ENCODE data around the gene CLEC5A. TPM values are rescaled to one million over a fixed set of nuclear protein-coding genes. Genes with fewer than 3 reads are reported as not detected.

The CLEC5A gene
- total and polyA plus RNA-seq, 2 of the 8 experiments (the other 6 are each of a cell fraction or from before 2014, with no cell fraction given): not detected

DNA sequence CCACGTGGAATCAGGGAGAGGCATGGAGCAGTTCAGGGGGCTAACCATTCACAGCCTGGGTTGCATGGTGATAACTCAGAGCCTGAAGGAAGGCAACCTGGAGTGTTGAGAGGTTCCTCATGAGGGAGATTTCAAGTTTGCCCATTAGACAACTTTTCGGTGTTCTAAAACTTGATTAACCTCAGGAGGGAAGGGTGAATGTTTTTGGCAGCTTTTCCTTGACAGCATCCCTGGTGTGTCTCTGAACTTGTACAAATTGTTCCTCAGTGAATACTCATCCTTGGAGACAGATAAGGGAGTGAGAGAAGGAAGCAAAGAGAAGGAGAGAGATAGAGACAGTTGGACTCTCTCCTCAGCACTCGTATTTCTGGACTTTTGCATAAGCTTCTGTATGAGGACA, 30.7 kb downstream of the CLEC5A start, which contains the start of gene OR9A4:
OR9A4 (plus strand) TSS at position 301 of the 400 bp plus-strand sequence. CDS start 2,477 bp downstream, outside the sequence.
- no peak within 1 kb of the TSS for H2BK15ac ChIP-seq (ENCODE audit: low read length)
- H3K23me2 ChIP-seq (ENCODE audit: low read depth, low read length): no peaks in the 10 kb centered on the region
- H3K9ac ChIP-seq (replicated peaks in 1 of 4; ENCODE audit: extremely low read depth in 1 of 4, low read depth in 3 of 4, low read length in 3 of 4): no peak within 1 kb of the TSS
- H4K8ac ChIP-seq (ENCODE audit: extremely low read depth, insufficient read depth, low read length): no peak within 1 kb of the TSS
- no peak within 1 kb of the TSS for H3K27ac ChIP-seq (ENCODE audit: low read depth, low read length)
- FAIRE-seq: no peak
- no peak within 1 kb of the TSS for H2BK120ac ChIP-seq (replicated peaks; ENCODE audit: low read depth, low read length)
- H3K79me2 ChIP-seq (ENCODE audit: control insufficient read depth in 1 of 2, insufficient read depth in 2 of 2, low read length in 2 of 2): no peaks in the 10 kb centered on the region
- H3K14ac ChIP-seq (ENCODE audit: insufficient read length): no peak within 1 kb of the TSS
- no peak within 1 kb of the TSS for H4K91ac ChIP-seq (replicated peaks; ENCODE audit: insufficient read length, low read length)
- WGBS, 2 experiments (ENCODE audit: extremely low coverage in 1 of 2, insufficient coverage in 1 of 2, insufficient read length in 1 of 2, insufficient replicate concordance in 2 of 2, low coverage in 1 of 2, low lambda C conversion rate in 2 of 2, missing lambda C conversion rate in 1 of 2): 93% methylated on average over 3 of the region's 3 CpGs; no CpG with 5 or more reads in 1 of the 2 experiments
- TF ChIP-seq POLR2A (IDR thresholded peaks at IDR 0.05; ENCODE audit: control extremely low read depth in 1 of 2, low read depth in 2 of 2, low read length in 2 of 2) (no peak), KDM4A (IDR thresholded peaks at IDR 0.05; ENCODE audit: low read depth, low read length, severe bottlenecking) (no peak), RXRA (IDR thresholded peaks at IDR 0.05; ENCODE audit: insufficient read depth, low read depth, low read length) (no peak), POLR2AphosphoS5 (IDR thresholded peaks at IDR 0.05; ENCODE audit: low read depth, low read length) (no peak), YY1 (IDR thresholded peaks at IDR 0.05; ENCODE audit: low read depth, low read length) (no peak), TAF1 (IDR thresholded peaks at IDR 0.05; ENCODE audit: low read depth, low read length) (no peak), GABPA (IDR thresholded peaks at IDR 0.05; ENCODE audit: borderline replicate concordance, insufficient read depth, low read length) (no peak), MAFK (IDR thresholded peaks at IDR 0.05; ENCODE audit: low read depth, low read length) (no peak), SIRT6 (IDR thresholded peaks at IDR 0.05; ENCODE audit: low read length) (no peak), SIX5 (IDR thresholded peaks at IDR 0.05; ENCODE audit: low read depth, low read length) (no peak), ZNF274 (IDR thresholded peaks at IDR 0.05; ENCODE audit: borderline replicate concordance, extremely low read depth, low read length) (no peak), KDM1A (IDR thresholded peaks at IDR 0.05; ENCODE audit: borderline replicate concordance, low read length) (no peak), SP4 (IDR thresholded peaks at IDR 0.05; ENCODE audit: low read length) (no peak)
- H2BK20ac ChIP-seq (ENCODE audit: low read length): no peak within 1 kb of the TSS
- H2BK5ac ChIP-seq (ENCODE audit: low read depth, low read length): no peak within 1 kb of the TSS
- H3K4me2 ChIP-seq (ENCODE audit: insufficient read depth in 1 of 2, low read depth in 2 of 2, low read length in 2 of 2): no peak within 1 kb of the TSS
- no peak within 1 kb of the TSS for H2AK5ac ChIP-seq (ENCODE audit: low read depth, low read length)
- DNase-seq (ENCODE audit: low read depth in 1 of 2, low spot score in 2 of 2): no peak
- POLR2A ChIA-PET (ENCODE audit: partially characterized antibody): no interaction called here
- CTCF ChIA-PET (ENCODE audit: partially characterized antibody): interaction anchor here (2.4 kb wide), 1 partner anchor 58 kb away, joined by 5 read pairs; the partner anchor contains the start of gene TAS2R38
- H4K5ac ChIP-seq (ENCODE audit: insufficient read length, low read depth, low read length): no peak within 1 kb of the TSS
- no peak within 1 kb of the TSS for H3K4ac ChIP-seq (replicated peaks; ENCODE audit: insufficient read length, low read depth, low read length)
- no peaks in the 10 kb centered on the region for H4K20me1 ChIP-seq (replicated peaks in 1 of 2; ENCODE audit: control insufficient read depth in 1 of 2, insufficient read depth in 2 of 2, low read length in 2 of 2)
- no peaks in the 10 kb centered on the region for H3K9me3 ChIP-seq (ENCODE audit: insufficient read depth in 2 of 2, low read depth in 1 of 2, low read length in 1 of 2)
- H3K27me3 ChIP-seq (replicated peaks in 1 of 4; ENCODE audit: control insufficient read depth in 3 of 4, extremely low read depth in 1 of 4, insufficient read depth in 3 of 4, low read length in 3 of 4): no peaks in the 10 kb centered on the region; a peak in 1 of 7 replicates
- no peak within 1 kb of the TSS; the same call in 1 of the 2 replicates for H2BK12ac ChIP-seq (ENCODE audit: low read depth, low read length)
- no peak within 1 kb of the TSS for H3K18ac ChIP-seq (ENCODE audit: extremely low read depth, low read length)
- no peaks in the 10 kb centered on the region for H3K79me1 ChIP-seq (ENCODE audit: low read depth, low read length)
- H3K4me3 ChIP-seq (ENCODE audit: extremely low read depth in 1 of 4, insufficient read depth in 2 of 4, low read depth in 3 of 4, low read length in 4 of 4): no peak within 1 kb of the TSS
- H3K23ac ChIP-seq (ENCODE audit: insufficient read length): no peak within 1 kb of the TSS
- no peak within 1 kb of the TSS for H3K56ac ChIP-seq (replicated peaks; ENCODE audit: insufficient read length, low read depth, low read length)
- no peaks in the 10 kb centered on the region for H3K36me3 ChIP-seq (ENCODE audit: control insufficient read depth in 2 of 4, insufficient read depth in 4 of 4, low read length in 3 of 4)
- no peak within 1 kb of the TSS for H2AFZ ChIP-seq (ENCODE audit: low read length)
- H3K4me1 ChIP-seq (replicated peaks in 1 of 4; ENCODE audit: control insufficient read depth in 3 of 4, insufficient read depth in 4 of 4, low read length in 3 of 4): no peaks in the 10 kb centered on the region
